Muscle layer of colon (tissue), 2 donors: ENCODE measurements around the gene FAM72A.

ENCODE experiments used
- H3K27ac ChIP-seq: one replicate; pipeline ENCODE4 v1.7.0; 2013; ENCODE audit warnings: low read depth, mild to moderate bottlenecking, low read length, moderate library complexity
- H3K27me3 ChIP-seq, 2 donors: one replicate each; pipeline ENCODE4 v1.7.0; 2013; ENCODE audit warnings: low read length in 2 of 2, mild to moderate bottlenecking in 2 of 2; ENCODE audit not compliant: insufficient read depth in 2 of 2, control insufficient read depth in 1 of 2
- H3K36me3 ChIP-seq: one replicate; pipeline ENCODE4 v1.7.0; 2013; ENCODE audit warnings: mild to moderate bottlenecking, low read length; ENCODE audit not compliant: insufficient read depth
- H3K4me1 ChIP-seq: one replicate; pipeline ENCODE4 v1.7.0; 2013; ENCODE audit warnings: mild to moderate bottlenecking, low read length; ENCODE audit not compliant: insufficient read depth
- H3K4me3 ChIP-seq, 2 donors: one replicate each; pipeline ENCODE4 v1.7.0; 2013; ENCODE audit warnings: low read length in 2 of 2, low read depth in 1 of 2, mild to moderate bottlenecking in 1 of 2, moderate library complexity in 1 of 2
- H3K9ac ChIP-seq: one replicate; pipeline ENCODE4 v1.7.0; 2013; ENCODE audit warnings: low read length
- H3K9me3 ChIP-seq: one replicate; pipeline ENCODE4 v1.7.0; 2013; ENCODE audit warnings: mild to moderate bottlenecking, low read length
- donor health status: abdominal sarcoma.
- donor health status: Adenocarcinoma of cecum.

Gene FAM72A

DNA sequence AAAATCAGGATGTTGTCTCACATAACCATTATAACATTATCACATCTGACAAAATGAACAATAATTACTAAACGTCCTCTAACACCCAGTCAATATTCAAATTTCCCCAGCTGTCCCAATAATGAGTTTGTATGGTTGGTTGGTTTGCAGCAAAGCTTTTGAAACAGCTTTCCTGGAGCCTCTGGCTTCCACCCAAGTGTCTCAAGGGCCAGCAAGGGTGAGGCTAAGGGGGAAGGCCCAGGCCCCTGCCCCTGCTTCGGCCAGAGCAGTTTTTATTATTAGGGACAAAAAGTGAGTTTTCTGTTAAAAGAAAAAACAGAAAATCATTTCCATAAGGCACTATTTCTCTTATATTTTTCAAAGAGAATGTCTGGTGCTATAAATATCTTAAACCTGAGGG lies 66.4 kb downstream of the FAM72A start:
- H3K27me3 ChIP-seq, result no peaks in the 10 kb centered on the region
- no peak overlapping the region for H3K27ac ChIP-seq
- H3K9me3 ChIP-seq, result no peaks in the 10 kb centered on the region
- H3K9ac ChIP-seq, result no peak overlapping the region
- H3K4me3 ChIP-seq, result no peak overlapping the region
- H3K4me1 ChIP-seq, result no peaks in the 10 kb centered on the region
- H3K36me3 ChIP-seq, result no peaks in the 10 kb centered on the region
